Adipose tissue (tissue), 3 donors: Measurements from ENCODE around the gene TMEM30A. TPM values are rescaled to one million over a fixed set of nuclear protein-coding genes. Genes with fewer than 3 reads are reported as not detected.

Source experiments
- H3K27ac ChIP-seq: one replicate; pipeline ENCODE4 v1.5.1; 2013; ENCODE audit warnings: low read depth, low read length
- WGBS, 3 donors: extraction: QIAGEN DNeasy Blood & Tissue Kit; methylation state at CpG; one replicate each; pipeline ENCODE4 v1.1.7; 2013; 5-methylcytosine and 5-hydroxymethylcytosine counted together
- polyA plus RNA-seq, 3 donors: library from polyadenylated mRNA; stranded (reverse); fragments of 200-250 nt; gene quantifications; one replicate each; pipeline ENCODE4 v1.2.3, GENCODE V29; 2013
- donor health status: healthy with polysubstance abuse.
- donor health status: Bipolar disorder and iron deficiency.
- donor health status: healthy.

TMEM30A gene
- polyA plus RNA-seq, 3 donors: 24.9 to 39.2 (median 36.5) TPM

DNA sequence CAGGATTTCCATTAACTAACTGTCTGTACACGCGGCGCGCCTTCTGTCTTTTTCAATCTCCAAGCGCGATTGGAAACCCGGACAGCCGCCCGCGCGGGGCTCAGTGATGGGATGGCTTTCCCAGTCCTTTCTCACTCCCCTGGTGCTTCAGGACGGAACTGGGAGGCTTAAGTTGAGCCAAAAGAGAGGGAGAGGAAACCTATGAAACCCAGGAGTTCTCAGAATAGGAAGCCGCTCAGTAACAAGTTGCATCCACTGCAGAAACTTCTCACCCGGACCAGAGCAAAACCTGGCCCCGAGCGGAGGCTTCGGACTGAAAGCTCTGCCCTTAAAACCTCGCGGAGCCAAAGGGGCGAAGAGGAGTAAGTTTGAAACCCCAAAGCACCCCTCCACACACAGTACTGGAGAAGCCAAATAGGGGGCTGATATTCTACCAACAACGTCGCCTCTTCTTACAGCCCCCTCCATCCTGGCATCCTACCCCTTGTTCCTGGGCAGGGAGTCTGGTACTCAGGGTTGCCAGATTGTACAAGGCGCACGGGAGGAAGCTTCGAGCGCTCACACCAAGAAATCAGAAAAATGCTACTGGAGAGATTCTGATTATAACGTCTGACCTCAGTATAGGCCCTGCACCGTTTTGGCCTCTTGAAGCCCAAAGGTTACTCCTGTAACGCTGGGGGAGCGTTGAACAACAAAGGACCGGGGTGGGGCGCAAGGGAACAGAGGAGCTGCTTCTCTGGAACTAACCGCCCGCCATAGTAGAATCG lies 77.8 kb downstream of the TMEM30A start:
- WGBS, 3 donors: 14 to 18% (median 15%) methylated on average over 35 of the region's 35 CpGs
- H3K27ac ChIP-seq: no peak overlapping the region

DNA sequence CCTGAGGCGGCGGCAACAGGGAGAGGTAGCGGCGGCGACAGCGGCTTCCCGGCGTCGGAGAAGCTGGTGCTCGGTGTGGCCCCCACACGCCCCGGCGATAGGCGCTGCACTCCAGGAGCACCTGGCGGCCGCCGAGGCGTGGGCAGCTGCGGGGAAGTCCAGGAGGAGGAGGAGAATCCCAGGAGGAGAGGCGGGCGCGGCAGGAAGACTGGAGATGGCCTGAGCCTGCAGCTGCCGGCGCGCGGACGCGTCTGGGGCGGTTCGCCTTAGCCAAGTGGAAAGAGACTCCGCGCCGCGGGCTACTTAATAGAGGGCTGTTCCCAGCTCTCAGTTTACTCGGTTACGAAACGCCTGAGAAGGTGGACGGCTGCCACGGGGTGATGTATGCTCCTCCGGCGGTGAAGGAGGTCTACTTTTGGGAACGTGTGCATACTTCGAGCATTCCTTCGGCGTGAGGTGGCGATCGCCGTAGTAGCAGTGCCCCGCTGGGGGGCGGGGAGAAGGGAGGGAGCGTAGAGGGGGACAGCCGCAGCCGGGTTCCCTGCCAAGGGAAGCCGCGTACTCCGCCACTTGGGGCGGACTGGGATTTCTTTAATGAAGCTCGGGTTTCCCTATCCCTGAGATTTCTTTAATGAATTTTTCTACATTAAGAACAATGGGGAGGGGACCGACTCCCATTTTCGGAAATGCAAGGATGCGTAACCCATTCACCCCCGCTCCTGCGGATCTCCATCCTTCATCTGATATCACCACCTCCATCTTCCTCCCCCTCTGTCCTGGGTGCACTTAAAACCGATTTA lies 78.6 kb downstream of the TMEM30A start, which contains the start of gene COL12A1:
Gene COL12A1, minus strand, starts transcription at position 278 of the 800 bp plus-strand sequence. CDS start 3,261 bp downstream, outside the sequence.
- WGBS, 3 donors: 1% methylated on average over 56 to 64 of the region's 64 CpGs
- no peak within 1 kb of the TSS for H3K27ac ChIP-seq

DNA sequence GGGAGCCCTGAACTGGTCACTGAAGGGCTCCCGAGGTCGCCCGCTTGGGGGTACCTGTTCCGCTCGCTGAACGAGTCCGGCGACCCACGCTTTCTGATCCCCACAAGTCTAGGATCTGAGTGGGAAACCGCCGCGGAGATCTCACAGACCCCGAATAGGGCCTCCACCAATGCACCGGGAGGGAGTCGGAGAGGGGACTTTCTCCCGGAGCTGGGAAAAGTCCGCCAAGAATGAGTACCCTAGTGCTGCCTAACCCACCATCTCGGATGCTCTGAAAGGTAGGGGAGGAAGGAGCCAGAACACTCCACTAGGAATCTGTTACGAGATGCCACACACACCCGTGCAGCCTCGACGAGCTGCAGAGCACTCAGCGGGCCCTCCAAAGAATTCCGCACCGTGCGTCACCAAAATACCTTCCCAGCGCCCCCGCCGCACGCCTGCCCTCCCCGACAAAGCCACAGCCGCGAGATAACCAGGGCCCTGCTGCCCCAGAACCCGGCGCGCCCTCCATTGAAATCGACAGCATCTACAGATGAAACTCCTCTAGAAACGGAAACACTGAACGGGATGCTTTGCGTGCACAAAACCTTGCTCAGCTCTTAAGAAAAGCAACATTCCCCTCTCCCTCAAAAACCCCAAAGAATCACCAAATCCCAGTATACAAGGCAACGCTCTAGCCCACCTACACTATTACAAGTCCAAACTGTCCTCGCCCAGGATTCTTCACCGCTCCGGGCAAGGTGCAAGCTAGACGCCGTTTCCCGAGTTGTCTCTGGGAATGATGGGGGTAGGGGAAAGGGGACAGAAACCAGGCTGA lies 79.4 kb downstream of the TMEM30A start:
- WGBS, 3 donors: 1 to 2% (median 2%) methylated on average over 47 of the region's 47 CpGs

DNA sequence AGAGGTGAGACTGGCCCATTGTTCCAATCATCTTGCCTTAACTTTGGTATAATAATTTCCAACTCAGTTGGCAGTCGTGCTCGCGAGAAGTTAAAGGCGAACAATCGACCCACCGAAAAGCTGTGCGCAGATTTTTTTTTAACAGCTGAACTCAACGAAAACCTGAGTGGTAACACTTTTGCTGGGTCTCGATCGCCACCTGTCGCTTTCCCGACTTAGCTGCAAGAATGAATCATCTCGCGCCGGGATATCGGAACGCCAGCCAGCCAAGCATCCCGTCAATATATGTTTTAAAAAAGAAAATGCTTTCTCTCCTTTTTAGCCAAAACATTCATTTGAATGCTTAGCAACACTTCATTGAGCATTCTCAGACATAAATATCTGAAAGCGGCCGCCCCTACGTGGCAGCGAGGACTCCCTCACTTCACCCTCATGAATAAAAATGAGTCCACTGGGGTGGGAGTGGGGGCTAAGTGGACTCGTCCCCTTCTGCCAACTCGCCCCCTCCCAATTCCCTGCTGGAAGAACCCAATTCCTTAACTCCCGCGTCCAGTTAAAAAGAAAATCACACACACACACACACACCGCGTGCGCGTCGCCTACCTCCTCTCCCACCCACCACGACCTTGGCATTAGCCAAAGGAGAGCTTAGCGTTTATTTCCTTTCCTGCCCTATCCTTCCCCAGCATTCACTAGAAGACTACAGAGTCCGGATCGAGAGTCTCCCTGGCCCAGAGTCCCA lies 80.2 kb downstream of the TMEM30A start:
- H3K27ac ChIP-seq: no peak overlapping the region
- 1 to 3% (median 1%) methylated on average over 35 of the region's 35 CpGs for WGBS, 3 donors

More for the DNA sequence above, 79.4 kb downstream of the TMEM30A start:
- H3K27ac ChIP-seq: no peak overlapping the region

DNA sequence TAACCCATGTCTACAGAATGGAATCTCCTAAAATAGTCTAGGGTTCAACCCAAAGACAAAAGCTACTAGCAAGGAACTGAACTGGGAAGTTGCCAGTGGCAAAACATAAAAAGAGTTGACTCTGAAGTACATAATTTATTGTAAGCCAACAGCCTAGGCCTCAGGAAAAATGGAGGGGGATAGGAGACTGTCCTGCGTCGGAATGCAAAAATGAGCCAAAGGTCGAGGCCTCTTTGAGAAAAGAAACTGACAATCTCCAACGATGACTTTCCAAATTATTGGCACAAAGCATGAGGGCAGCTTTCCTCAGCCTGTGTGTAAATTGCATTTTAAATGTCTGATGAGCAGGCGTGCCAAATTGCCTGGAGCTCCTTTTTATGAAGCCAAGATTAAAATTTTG lies 80.9 kb downstream of the TMEM30A start:
- no peak overlapping the region for H3K27ac ChIP-seq
- WGBS, 3 donors: 18 to 41% (median 30%) methylated on average over 5 of the region's 5 CpGs

Other genes with a start within 250 kb of the TMEM30A start
- 10 to 100 TPM in 2 of 3 donors, 1 to 10 TPM in 1; 4.2 to 55.7 (median 21.0) TPM for gene COL12A1, start 78.7 kb downstream of the TMEM30A start, polyA plus RNA-seq
- 100 to 1,000 TPM; 238 to 572 (median 462) TPM for gene COX7A2, start 41.0 kb downstream of the TMEM30A start, polyA plus RNA-seq
- gene FILIP1, start 209.0 kb upstream of the TMEM30A start, polyA plus RNA-seq: 1 to 10 TPM in 2 of 3 donors, under 1 TPM in 1; 0.81 to 7.1 (median 3.1) TPM